ENCODE data around the gene REN. TPM values are rescaled to one million over a fixed set of nuclear protein-coding genes. Genes with fewer than 3 reads are reported as not detected.

REN gene
- total and polyA plus RNA-seq, 3 donors from 2014 or later: 2.2 TPM; not detected in 2

DNA sequence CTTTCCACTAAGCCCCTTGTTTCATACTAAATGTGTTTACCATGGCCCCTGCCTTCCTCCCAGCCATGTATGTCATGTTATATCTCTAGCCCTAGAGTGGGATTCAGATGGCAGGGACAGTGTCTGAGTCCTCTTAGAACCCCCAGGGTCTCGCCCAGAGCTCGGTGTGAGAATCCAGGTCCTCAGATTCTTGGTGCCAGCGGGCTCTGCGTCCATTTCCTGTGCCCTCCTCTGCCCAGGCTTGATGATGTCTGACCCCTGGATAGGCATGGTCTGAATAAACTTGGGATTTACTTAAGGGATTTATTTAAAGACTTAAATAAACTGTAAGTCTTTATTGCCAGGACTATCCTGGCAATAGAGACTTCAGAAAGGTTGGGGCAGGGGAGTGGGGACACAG lies 36.3 kb upstream of the REN start:
- WGBS, 2 donors: 97% methylated on average over 4 of the region's 4 CpGs
- intact Hi-C loops (cut with DNase I; ENCODE audit: low total_unique reads): no loop called here
- TF ChIP-seq, protein P1, sequence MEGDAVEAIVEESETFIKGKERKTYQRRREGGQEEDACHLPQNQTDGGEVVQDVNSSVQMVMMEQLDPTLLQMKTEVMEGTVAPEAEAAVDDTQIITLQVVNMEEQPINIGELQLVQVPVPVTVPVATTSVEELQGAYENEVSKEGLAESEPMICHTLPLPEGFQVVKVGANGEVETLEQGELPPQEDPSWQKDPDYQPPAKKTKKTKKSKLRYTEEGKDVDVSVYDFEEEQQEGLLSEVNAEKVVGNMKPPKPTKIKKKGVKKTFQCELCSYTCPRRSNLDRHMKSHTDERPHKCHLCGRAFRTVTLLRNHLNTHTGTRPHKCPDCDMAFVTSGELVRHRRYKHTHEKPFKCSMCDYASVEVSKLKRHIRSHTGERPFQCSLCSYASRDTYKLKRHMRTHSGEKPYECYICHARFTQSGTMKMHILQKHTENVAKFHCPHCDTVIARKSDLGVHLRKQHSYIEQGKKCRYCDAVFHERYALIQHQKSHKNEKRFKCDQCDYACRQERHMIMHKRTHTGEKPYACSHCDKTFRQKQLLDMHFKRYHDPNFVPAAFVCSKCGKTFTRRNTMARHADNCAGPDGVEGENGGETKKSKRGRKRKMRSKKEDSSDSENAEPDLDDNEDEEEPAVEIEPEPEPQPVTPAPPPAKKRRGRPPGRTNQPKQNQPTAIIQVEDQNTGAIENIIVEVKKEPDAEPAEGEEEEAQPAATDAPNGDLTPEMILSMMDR (IDR thresholded peaks at IDR 0.05): no peak
- TF ChIP-seq POLR2A (IDR thresholded peaks at IDR 0.05): no peak

DNA sequence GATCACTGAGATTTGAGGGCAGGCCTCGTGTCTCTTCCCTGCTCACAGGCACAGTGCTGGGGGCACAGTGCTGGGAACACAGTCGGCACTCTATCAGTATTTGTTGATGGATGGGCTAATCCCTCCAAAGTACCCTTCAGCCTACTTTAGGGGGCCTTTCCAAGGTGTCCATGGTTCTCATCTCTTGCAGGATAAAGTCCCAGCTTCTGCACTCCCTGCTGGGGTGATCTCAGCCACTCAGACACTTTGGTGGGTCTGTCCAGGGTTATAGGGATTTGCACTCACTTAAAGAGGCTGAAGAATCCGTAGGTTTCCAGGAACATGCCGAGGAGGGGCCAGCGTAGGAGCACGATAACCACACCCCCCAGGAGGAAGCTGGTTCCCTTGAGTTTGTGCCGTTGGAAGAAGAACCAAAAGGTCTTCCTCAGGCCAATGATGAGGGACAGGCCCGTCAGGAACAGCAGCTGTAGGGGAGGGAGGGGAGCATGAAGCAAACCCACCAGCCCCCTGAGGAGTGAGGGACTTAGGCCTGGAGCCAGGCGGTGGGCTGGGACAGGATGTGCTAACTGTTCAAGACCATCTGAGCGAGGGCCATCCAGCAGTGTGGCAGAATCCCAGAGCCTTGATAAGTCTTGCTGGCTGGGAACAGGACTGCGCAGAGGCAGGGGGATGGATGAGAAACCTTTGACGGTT lies 35.4 kb upstream of the REN start:
- no peak for TF ChIP-seq POLR2A (IDR thresholded peaks at IDR 0.05)
- TF ChIP-seq, protein P1 (IDR thresholded peaks at IDR 0.05): no peak
- H3K9me3 ChIP-seq: no peaks in the 10 kb centered on the region
- H3K4me1 ChIP-seq: peaks cover 13% of the 10 kb centered on the region
- H3K27me3 ChIP-seq: no peaks in the 10 kb centered on the region
- intact Hi-C loops (cut with DNase I; ENCODE audit: low total_unique reads): no loop called here
- no peak overlapping the region for H3K27ac ChIP-seq
- H3K36me3 ChIP-seq (ENCODE audit: low read depth, missing control alignments): no peaks in the 10 kb centered on the region
- no peak for DNase-seq
- no peak overlapping the region for H3K4me3 ChIP-seq
- 90 to 96% methylated on average over 12 of the region's 12 CpGs for WGBS, 2 donors

More for the DNA sequence above, 36.3 kb upstream of the REN start:
- Histone ChIP-seq H3K9me3 (no peaks in the 10 kb centered on the region), H3K4me1 (peaks cover 19% of the 10 kb centered on the region), H3K36me3 (ENCODE audit: low read depth, missing control alignments) (no peaks in the 10 kb centered on the region), H3K27ac (no peak overlapping the region), H3K4me3 (no peak overlapping the region), H3K27me3 (no peaks in the 10 kb centered on the region)
- DNase-seq: no peak

DNA sequence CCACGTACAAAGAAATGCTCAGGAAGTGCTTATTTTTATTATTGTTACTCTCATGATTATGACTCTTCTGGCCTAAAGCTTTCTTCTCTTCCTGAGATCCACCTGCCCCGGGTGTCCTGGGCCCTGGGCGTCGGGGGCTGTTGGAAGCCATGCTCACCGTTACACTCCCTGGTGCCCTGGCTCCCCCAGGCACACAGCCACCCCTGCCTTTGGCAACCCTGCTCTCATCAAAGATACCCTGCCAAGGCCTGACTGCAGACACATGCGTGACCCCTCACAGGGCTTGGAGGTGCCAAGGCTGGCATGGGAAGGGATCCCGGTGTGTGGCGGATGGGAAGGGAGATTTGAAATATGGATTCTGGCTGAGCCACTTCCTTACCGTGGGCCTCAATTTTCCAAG lies 33.4 kb upstream of the REN start:
- no peak for DNase-seq
- no peak for TF ChIP-seq POLR2A (IDR thresholded peaks at IDR 0.05)
- TF ChIP-seq, protein P1 (IDR thresholded peaks at IDR 0.05): no peak
- 91 to 92% methylated on average over 9 of the region's 9 CpGs for whole genome bisulfite sequencing, 2 donors
- no peak overlapping the region for H3K27ac ChIP-seq
- no peaks in the 10 kb centered on the region for H3K9me3 ChIP-seq
- H3K4me3 ChIP-seq: no peak overlapping the region
- H3K4me1 ChIP-seq: peaks cover 7% of the 10 kb centered on the region
- H3K27me3 ChIP-seq: no peaks in the 10 kb centered on the region
- H3K36me3 ChIP-seq (ENCODE audit: low read depth, missing control alignments): no peaks in the 10 kb centered on the region
- intact Hi-C loops (cut with DNase I; ENCODE audit: low total_unique reads): no loop called here

DNA sequence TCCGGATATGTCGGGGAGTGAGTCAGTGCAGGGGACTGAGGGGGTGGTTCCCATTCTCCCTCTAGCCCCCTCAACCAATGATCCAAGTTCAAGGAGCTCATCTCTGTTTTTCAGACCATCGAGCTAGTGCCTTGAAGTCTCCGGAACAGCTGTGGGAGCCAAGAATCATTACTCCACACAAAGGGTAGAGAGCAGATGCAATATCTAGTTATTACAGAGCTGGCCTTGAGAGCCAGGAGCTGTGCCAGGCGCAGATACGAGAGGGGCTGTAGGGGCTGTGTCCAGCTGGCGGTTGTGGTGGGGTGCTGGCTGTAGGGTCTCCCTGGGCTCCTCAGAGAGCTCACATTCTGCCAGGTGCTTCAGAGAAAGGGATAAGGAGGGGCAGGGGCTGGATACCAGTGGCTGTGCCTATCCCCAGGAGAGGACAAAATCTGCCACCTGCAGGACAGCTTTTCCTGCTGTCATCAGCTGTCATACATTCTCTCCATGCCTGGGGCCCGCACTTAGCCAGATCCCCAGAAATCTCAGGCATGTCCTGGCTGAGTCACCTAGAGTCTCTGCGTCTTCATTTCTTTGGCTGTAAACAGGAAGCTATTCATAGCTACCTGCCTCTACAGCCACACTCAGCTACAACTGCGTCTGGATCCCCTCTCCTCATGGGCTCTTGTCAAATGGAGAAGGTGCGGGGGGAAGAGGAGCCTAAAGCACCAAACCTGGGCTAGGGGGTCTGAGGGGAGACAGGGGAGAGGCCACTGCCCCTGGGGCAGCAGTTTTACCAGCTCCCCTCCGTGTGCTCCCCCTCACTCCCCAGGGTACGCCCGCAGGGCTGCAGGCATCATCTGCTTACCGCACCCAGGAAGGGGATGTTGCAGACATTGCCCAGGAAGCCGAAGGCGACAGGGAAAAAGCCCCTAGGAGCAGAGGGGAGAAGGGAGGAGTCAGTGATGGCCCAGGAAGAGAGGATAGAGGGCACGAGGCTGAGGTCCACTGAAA lies 32.5 kb upstream of the REN start:
- DNase-seq: no peak
- intact Hi-C loops (cut with DNase I; ENCODE audit: low total_unique reads): no loop called here
- Histone ChIP-seq H3K27ac (no peak overlapping the region), H3K36me3 (ENCODE audit: low read depth, missing control alignments) (no peaks in the 10 kb centered on the region), H3K4me1 (peaks cover 7% of the 10 kb centered on the region), H3K4me3 (no peak overlapping the region), H3K9me3 (no peaks in the 10 kb centered on the region), H3K27me3 (no peaks in the 10 kb centered on the region)
- WGBS, 2 donors: 59 to 69% methylated on average over 11 to 18 of the region's 18 CpGs
- TF ChIP-seq, protein P1 (IDR thresholded peaks at IDR 0.05): no peak
- no peak for TF ChIP-seq POLR2A (IDR thresholded peaks at IDR 0.05)

Measured in testis (tissue), 3 donors.